K562 (cell line): Measurements from ENCODE around the gene RRBP1. TPM values are rescaled to one million over a fixed set of nuclear protein-coding genes. Genes with fewer than 3 reads are reported as not detected.

Experiments
- ATAC-seq: fragments of 200-7000 bp; cut with Tn5 transposase; 3 replicates; pipeline ENCODE4 v1.9.1; 2020; ENCODE audit warnings: moderate library complexity
- BruUV-seq: library from RNA; stranded (reverse); fragments of 400-500 nt; replicated peaks from 2 replicates; lab custom pipeline; 2021; lab: Mats Ljungman, UMichigan
- CTCF ChIA-PET: fragments of 300-600 bp; formaldehyde crosslinking; extraction: SDS; loops from one replicate; lab custom pipeline; 2021; ENCODE audit warnings: low intra/inter-chr PET ratio; lab: Yijun Ruan, JAX
- POLR2A ChIA-PET: fragments of 300-600, 350-650 bp; sonication (Branson Sonifier 250); formaldehyde crosslinking; extraction: SDS; loops from one replicate; lab custom pipeline; 2021; ENCODE audit warnings: antibody characterized with exemption, inconsistent platforms; lab: Yijun Ruan, JAX
- DNase-seq, 4 experiments: peaks; one replicate each; pipeline versions ENCODE4 v3.0.0 to v3.0.0-alpha.2; 2011 to 2018; ENCODE audit warnings: low spot score in 3 of 4, mixed read lengths in 3 of 4; ENCODE audit errors: extremely low read depth in 1 of 4
- FAIRE-seq: peaks from 2 replicates; lab custom pipeline; 2011; peaks lifted over from hg19 to GRCh38; lab: Jason Lieb, UNC
- H2AFZ ChIP-seq: 2 replicates; pipeline ENCODE4 v1.6.0; 2011; ENCODE audit warnings: low read depth, low read length, control low read depth, inconsistent platforms
- H3K27ac ChIP-seq: fragments of 200-600 bp; 3 replicates; pipeline ENCODE4 v1.8.0; 2011; ENCODE audit warnings: low read depth, mild to moderate bottlenecking, control low read depth, inconsistent platforms, low read length, moderate library complexity, mixed read lengths; ENCODE audit errors: extremely low read depth
- H3K27me3 ChIP-seq, 2 experiments: fragments of 300-600 bp in 1 of 2; 2 replicates in 1 of 2; 3 replicates in 1 of 2; pipeline versions ENCODE4 v1.6.0 to v1.8.0; 2011; ENCODE audit warnings: inconsistent platforms in 2 of 2, low read length in 2 of 2, mild to moderate bottlenecking in 1 of 2, mixed read lengths in 1 of 2, moderate library complexity in 1 of 2; ENCODE audit not compliant: control insufficient read depth in 2 of 2, insufficient read depth in 2 of 2
- H3K36me3 ChIP-seq: fragments of 300-600 bp; 3 replicates; pipeline ENCODE4 v1.8.0; 2011; ENCODE audit warnings: mild to moderate bottlenecking, low read length, inconsistent platforms; ENCODE audit not compliant: control insufficient read depth, insufficient read depth
- H3K4me1 ChIP-seq, 2 experiments: fragments of 200-600 bp in 1 of 2; replicated peaks in 1 of 2; 2 replicates in 1 of 2; 3 replicates in 1 of 2; pipeline versions ENCODE4 v1.5.1 to v1.8.0; 2011; ENCODE audit warnings: inconsistent platforms in 2 of 2, low read length in 2 of 2, mild to moderate bottlenecking in 1 of 2, mixed read lengths in 1 of 2, moderate library complexity in 1 of 2; ENCODE audit not compliant: control insufficient read depth in 2 of 2, insufficient read depth in 2 of 2
- H3K4me2 ChIP-seq: 2 replicates; pipeline ENCODE4 v1.6.1; 2011; ENCODE audit warnings: low read length, control low read depth, inconsistent platforms, mixed read lengths; ENCODE audit not compliant: insufficient read depth
- H3K4me3 ChIP-seq: fragments of 200-600 bp; sonication (generic), shearing (Covaris generic); 2 replicates; pipeline ENCODE4 v1.5.1; 2016; ENCODE audit warnings: control low read depth, inconsistent platforms
- H3K79me2 ChIP-seq: fragments of 200-600 bp; 3 replicates; pipeline ENCODE4 v1.8.0; 2011; ENCODE audit warnings: low read length, inconsistent platforms; ENCODE audit not compliant: control insufficient read depth, insufficient read depth
- H3K9ac ChIP-seq, 2 experiments: 2 replicates each; pipeline versions ENCODE4 v1.6.0 to v1.6.1; 2011; ENCODE audit warnings: low read depth in 2 of 2, low read length in 2 of 2, control low read depth in 1 of 2, inconsistent platforms in 1 of 2, mild to moderate bottlenecking in 1 of 2, mixed read lengths in 1 of 2; ENCODE audit not compliant: insufficient read depth in 1 of 2
- H3K9me1 ChIP-seq: one replicate; pipeline ENCODE4 v1.6.0; 2011; ENCODE audit warnings: inconsistent platforms, mild to moderate bottlenecking, low read length, moderate library complexity; ENCODE audit not compliant: control insufficient read depth, insufficient read depth
- H3K9me3 ChIP-seq: replicated peaks from 2 replicates; pipeline ENCODE4 v1.5.1; 2011; ENCODE audit warnings: low read depth, low read length, inconsistent platforms; ENCODE audit not compliant: control insufficient read depth, insufficient read depth
- H4K20me1 ChIP-seq: replicated peaks from 2 replicates; pipeline ENCODE4 v1.6.1; 2011; ENCODE audit warnings: low read length, inconsistent platforms, mixed read lengths; ENCODE audit not compliant: control insufficient read depth, insufficient read depth
- COPS2 ChIP-seq: fragments of 450-650 bp; conservative IDR thresholded peaks from 2 replicates; pipeline ENCODE4 v1.6.1; 2016; ENCODE audit warnings: mild to moderate bottlenecking, moderate library complexity
- KLF10 ChIP-seq: fragments of 250-450 bp; sonication (Bioruptor Pico); IDR thresholded peaks from 2 replicates; pipeline ENCODE4 v1.6.1; 2021; ENCODE audit warnings: matching md5 sums
- PCBP1 ChIP-seq: fragments of 200-400 bp; formaldehyde crosslinking; IDR thresholded peaks from 2 replicates; pipeline ENCODE4 v1.6.1; 2018; ENCODE audit warnings: mild to moderate bottlenecking, low read depth, low read length; ENCODE audit not compliant: poor library complexity, severe bottlenecking
- WHSC1 ChIP-seq: IDR thresholded peaks from one replicate; pipeline ENCODE4 v1.6.1; 2012; ENCODE audit warnings: low read length, control low read depth, inconsistent platforms
- ZNF3 ChIP-seq: fragments of 250-450 bp; sonication (Bioruptor Pico); IDR thresholded peaks from 2 replicates; pipeline ENCODE4 v1.5.0; 2021; ENCODE audit warnings: mild to moderate bottlenecking, moderate library complexity
- ZNF324 ChIP-seq: fragments of 250-450 bp; sonication (Bioruptor Pico); IDR thresholded peaks from 2 replicates; pipeline ENCODE4 v1.4.0; 2020; ENCODE audit warnings: mild to moderate bottlenecking
- ZNF384 ChIP-seq: IDR thresholded peaks from 2 replicates; pipeline ENCODE4 v1.6.1; 2012; ENCODE audit warnings: low read depth, low read length, improper control_type of control experiment
- ZNF57 ChIP-seq: fragments of 450-650 bp; formaldehyde crosslinking; IDR thresholded peaks from 2 replicates; pipeline ENCODE4 v1.4.0; 2020; ENCODE audit warnings: mild to moderate bottlenecking, moderate library complexity
- WGBS: fragments of 100-300 bp; shearing (Covaris generic); methylation state at CpG from one replicate; pipeline ENCODE4 v1.1.6; 2016; ENCODE audit warnings: low coverage, mixed read lengths; ENCODE audit not compliant: insufficient coverage; ENCODE audit errors: missing lambda C conversion rate; 5-methylcytosine and 5-hydroxymethylcytosine counted together
- in situ Hi-C: fragments of 300-500 bp; cut with MboI; formaldehyde crosslinking; loops from 4 replicates; pipeline ENCODE4 v1.15.0; 2018; ENCODE audit warnings: inconsistent platforms, mixed read lengths
- intact Hi-C: fragments of 100-400 bp; cut with micrococcal nuclease; formaldehyde crosslinking; loops from 2 replicates; pipeline ENCODE4 v1.14.2; 2022
- polyA plus RNA-seq, 8 experiments: library from polyadenylated mRNA; depleted of rRNA in 4 of 8; stranded (reverse) in 5 of 8; unstranded in 3 of 8; fragments of >200 nt; fragmentation: Nextera tagmentation in 2 of 8; fragmentation: Illumina TruSeq in 1 of 8; extraction: Ambion mirVana in 2 of 8; extraction: Trizol in 1 of 8; gene quantifications; 2 replicates each; pipeline versions ENCODE4 v1.2.1 to v1.2.3, GENCODE V29; 2011 to 2014; ENCODE audit warnings: inconsistent platforms in 1 of 8, missing spikeins in 1 of 8
- total RNA-seq, 7 experiments: library from RNA; depleted of rRNA in 6 of 7; stranded (reverse); fragments of >200 nt in 6 of 7; fragmentation: Illumina TruSeq in 2 of 7; extraction: Trizol in 2 of 7; gene quantifications; 2 replicates each; pipeline versions ENCODE4 v1.2.1 to v1.2.3, GENCODE V29; 2011 to 2021; ENCODE audit warnings: low replicate concordance in 1 of 7

The RRBP1 gene
- total and polyA plus RNA-seq, 9 of the 15 experiments (the other 6 are each of a cell fraction or from before 2014, with no cell fraction given), result 0.84 to 32.0 (median 17.6) TPM

DNA sequence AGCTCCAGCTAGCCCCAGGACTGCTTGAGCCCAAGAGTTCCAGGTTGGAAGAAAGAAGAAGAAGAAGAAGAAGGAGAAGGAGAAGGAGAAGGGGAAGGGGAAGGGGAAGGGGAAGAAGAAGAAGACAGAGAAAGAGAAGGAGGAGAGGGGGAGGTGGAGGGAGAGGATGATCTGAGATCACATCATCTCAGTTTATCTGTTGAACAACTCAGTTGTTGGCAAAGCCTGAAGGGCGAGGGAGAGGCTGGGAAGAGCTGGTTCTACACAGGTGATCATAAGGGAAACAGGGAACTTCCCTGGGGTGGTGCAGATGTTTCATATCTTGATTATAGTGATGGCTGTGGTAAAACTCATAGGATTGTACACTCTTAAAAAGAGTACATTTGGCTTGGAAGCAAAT, 3.1 kb upstream of the RRBP1 start:
- intact Hi-C loops, result loop anchor here (10.0 kb wide), 2 partner anchors 210 to 310 kb away; no protein-coding TSS in a partner anchor
- BruUV-seq, result no TSS peak

DNA sequence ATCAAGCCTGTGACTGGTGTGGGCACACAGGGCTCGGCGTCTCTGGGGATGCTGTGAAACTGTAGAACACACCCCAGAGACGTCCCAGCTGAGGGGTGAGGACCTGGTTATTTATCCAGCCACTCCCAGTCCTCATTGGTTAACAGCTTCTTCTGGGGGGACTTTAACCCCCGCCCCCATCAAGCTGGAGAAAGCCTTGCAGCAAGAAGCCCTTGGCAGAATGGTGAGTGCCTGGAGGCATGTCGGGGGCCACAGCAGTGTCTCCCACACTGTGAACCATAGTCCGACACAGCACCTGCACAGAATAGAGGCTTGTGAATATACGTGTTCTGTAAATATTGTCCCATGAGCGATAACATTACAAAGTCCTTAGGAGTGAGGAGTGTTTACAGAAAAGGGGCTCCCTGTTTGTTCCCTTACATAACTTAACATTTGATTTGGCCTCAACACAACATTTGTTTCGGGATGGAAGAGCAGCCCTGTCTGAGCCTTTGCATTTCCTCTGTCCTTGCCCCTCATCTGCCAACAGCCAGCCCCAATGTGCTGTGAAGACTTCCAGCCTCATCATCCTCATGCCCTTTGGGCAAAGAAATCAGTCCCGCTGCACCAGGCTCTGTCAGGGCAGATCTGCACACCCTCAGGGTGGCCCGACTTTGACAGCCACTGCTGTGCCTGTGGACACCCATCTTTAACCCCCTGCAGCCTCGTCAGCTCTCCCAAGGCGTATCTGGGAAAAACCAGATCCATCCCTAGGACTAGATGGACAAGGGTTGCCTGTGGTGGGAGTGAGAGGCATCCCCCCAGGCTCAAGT, 2.2 kb upstream of the RRBP1 start:
- Histone ChIP-seq H3K27me3 (peaks cover 8 to 20% of the 10 kb centered on the region in 2 experiments), H3K9me3 (peaks cover 2% of the 10 kb centered on the region; the same call in 1 of the 2 replicates), H3K9me1 (peaks cover 3% of the 10 kb centered on the region), H2AFZ (no peak overlapping the region), H3K4me3 (no peak overlapping the region), H3K4me2 (no peak overlapping the region), H3K36me3 (peaks cover 7% of the 10 kb centered on the region; the same call in 2 of the 3 replicates), H3K4me1 (peaks cover 14 to 15% of the 10 kb centered on the region in 2 experiments), H4K20me1 (peaks cover 7% of the 10 kb centered on the region; the same call in 1 of the 2 replicates), H3K79me2 (peaks cover 19% of the 10 kb centered on the region), H3K9ac (no peak overlapping the region; a peak in 1 of 4 replicates), H3K27ac (no peak overlapping the region)
- ATAC-seq (no peak), FAIRE-seq (no peak), DNase-seq (no peak)
- ChIA-PET CTCF (no interaction called here), POLR2A (no interaction called here)
- BruUV-seq, result no TSS peak
- no peak for TF ChIP-seq ZNF324
- in situ Hi-C loops (no loop called here), intact Hi-C loops (loop anchor here (10.0 kb wide), 2 partner anchors 211 to 311 kb away; no protein-coding TSS in a partner anchor)
- 5% methylated on average over 13 of the region's 13 CpGs for WGBS

More for the DNA sequence above, 3.1 kb upstream of the RRBP1 start:
- Histone ChIP-seq H3K4me2 (no peak overlapping the region), H3K4me1 (peaks cover 6 to 10% of the 10 kb centered on the region in 2 experiments; a peak in 4 of 5 replicates), H3K9me1 (no peaks in the 10 kb centered on the region), H3K9ac (no peak overlapping the region), H3K36me3 (no peaks in the 10 kb centered on the region; the same call in 2 of the 3 replicates), H3K27ac (no peak overlapping the region), H4K20me1 (0 out of 2 replicates have a peak, but pooled peaks cover under 1% of the 10 kb centered on the region), H2AFZ (no peak overlapping the region), H3K79me2 (peaks cover 10% of the 10 kb centered on the region), H3K4me3 (no peak overlapping the region), H3K9me3 (peaks cover 2% of the 10 kb centered on the region; the same call in 1 of the 2 replicates), H3K27me3 (peaks cover 8 to 20% of the 10 kb centered on the region in 2 experiments)
- FAIRE-seq (no peak), DNase-seq (no peak), ATAC-seq (no peak)
- CTCF ChIA-PET, result no interaction called here
- POLR2A ChIA-PET, result no interaction called here
- TF ChIP-seq PCBP1 (no peak), ZNF384 (no peak), COPS2 (no peak), KLF10 (no peak), ZNF3 (CRISPR knock-in tag) (no peak), WHSC1 (no peak), ZNF57 (CRISPR knock-in tag) (no peak)
- WGBS, result no CpG with 5 or more reads among the region's 1 CpG
- in situ Hi-C loops, result no loop called here
